A549 (cell line): ENCODE data around the gene TIPARP.

Source experiments
- KDM1A ChIP-seq: fragments of 200-600 bp; sonication (generic); IDR thresholded peaks from 2 replicates; pipeline ENCODE4 v1.6.1; 2016; ENCODE audit warnings: low read depth, mild to moderate bottlenecking
- POLR2A ChIP-seq: IDR thresholded peaks from 2 replicates; pipeline ENCODE4 v1.6.1; 2012; ENCODE audit warnings: mild to moderate bottlenecking, low read length
- RFX5 ChIP-seq: fragments of 450-650 bp; IDR thresholded peaks from 2 replicates; pipeline ENCODE4 v1.7.1; 2014; ENCODE audit warnings: antibody characterized with exemption, mild to moderate bottlenecking, moderate library complexity
- TF ChIP-seq, protein P1 (sequence below): fragments of >200 bp; sonication (Bioruptor Twin); formaldehyde crosslinking; IDR thresholded peaks from 3 replicates; pipeline ENCODE4 v1.5.1; 2016
- TF ChIP-seq, protein P2 (sequence below): fragments of >200 bp; sonication (Bioruptor Twin); formaldehyde crosslinking; IDR thresholded peaks from 3 replicates; pipeline ENCODE4 v1.6.1; 2016
- TF ChIP-seq, protein P3 (sequence below): fragments of 200-600 bp; sonication (generic); IDR thresholded peaks from 2 replicates; pipeline ENCODE4 v1.6.1; 2016; ENCODE audit warnings: antibody characterized with exemption, mild to moderate bottlenecking, moderate library complexity

DNA sequence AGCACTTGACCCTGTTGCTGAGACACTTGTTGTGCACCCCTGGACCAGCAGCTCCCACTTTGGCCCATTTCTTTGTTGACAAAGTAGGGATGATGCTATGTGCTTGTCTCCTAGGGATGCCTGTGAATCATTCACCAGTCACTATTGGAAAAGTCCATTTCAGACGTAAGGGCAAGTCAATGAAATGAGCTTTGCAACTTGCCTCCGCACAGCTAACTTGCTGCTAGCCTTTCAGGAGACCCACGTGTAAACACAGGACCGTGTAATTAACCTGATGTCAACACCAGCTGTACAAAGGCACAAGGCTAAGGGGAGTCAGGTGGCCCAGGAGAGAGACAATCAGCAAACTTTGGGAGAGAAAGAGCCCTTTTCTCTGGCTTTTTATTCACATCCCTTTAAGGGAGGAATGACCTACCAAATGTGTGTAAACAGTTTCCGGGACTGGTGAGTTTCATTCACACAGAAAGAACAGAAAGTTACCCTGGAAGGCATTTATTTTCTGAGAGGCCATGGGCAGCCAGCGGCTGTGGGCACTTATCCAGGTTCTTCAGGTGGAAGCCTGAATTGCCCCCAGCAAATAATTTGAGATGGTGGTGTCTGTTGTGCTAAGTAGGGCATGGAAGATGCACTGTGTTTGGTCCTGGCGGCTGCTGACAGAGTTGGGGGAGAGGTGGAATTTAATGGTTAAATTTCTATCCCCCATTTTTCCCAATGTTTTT, 54.0 kb downstream of the TIPARP start:
- TF ChIP-seq RFX5 (no peak), POLR2A (no peak), KDM1A (no peak)
- TF ChIP-seq, protein P1, sequence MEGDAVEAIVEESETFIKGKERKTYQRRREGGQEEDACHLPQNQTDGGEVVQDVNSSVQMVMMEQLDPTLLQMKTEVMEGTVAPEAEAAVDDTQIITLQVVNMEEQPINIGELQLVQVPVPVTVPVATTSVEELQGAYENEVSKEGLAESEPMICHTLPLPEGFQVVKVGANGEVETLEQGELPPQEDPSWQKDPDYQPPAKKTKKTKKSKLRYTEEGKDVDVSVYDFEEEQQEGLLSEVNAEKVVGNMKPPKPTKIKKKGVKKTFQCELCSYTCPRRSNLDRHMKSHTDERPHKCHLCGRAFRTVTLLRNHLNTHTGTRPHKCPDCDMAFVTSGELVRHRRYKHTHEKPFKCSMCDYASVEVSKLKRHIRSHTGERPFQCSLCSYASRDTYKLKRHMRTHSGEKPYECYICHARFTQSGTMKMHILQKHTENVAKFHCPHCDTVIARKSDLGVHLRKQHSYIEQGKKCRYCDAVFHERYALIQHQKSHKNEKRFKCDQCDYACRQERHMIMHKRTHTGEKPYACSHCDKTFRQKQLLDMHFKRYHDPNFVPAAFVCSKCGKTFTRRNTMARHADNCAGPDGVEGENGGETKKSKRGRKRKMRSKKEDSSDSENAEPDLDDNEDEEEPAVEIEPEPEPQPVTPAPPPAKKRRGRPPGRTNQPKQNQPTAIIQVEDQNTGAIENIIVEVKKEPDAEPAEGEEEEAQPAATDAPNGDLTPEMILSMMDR = no peak
- TF ChIP-seq, protein P2, sequence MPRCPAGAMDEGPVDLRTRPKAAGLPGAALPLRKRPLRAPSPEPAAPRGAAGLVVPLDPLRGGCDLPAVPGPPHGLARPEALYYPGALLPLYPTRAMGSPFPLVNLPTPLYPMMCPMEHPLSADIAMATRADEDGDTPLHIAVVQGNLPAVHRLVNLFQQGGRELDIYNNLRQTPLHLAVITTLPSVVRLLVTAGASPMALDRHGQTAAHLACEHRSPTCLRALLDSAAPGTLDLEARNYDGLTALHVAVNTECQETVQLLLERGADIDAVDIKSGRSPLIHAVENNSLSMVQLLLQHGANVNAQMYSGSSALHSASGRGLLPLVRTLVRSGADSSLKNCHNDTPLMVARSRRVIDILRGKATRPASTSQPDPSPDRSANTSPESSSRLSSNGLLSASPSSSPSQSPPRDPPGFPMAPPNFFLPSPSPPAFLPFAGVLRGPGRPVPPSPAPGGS = no peak
- TF ChIP-seq, protein P3, sequence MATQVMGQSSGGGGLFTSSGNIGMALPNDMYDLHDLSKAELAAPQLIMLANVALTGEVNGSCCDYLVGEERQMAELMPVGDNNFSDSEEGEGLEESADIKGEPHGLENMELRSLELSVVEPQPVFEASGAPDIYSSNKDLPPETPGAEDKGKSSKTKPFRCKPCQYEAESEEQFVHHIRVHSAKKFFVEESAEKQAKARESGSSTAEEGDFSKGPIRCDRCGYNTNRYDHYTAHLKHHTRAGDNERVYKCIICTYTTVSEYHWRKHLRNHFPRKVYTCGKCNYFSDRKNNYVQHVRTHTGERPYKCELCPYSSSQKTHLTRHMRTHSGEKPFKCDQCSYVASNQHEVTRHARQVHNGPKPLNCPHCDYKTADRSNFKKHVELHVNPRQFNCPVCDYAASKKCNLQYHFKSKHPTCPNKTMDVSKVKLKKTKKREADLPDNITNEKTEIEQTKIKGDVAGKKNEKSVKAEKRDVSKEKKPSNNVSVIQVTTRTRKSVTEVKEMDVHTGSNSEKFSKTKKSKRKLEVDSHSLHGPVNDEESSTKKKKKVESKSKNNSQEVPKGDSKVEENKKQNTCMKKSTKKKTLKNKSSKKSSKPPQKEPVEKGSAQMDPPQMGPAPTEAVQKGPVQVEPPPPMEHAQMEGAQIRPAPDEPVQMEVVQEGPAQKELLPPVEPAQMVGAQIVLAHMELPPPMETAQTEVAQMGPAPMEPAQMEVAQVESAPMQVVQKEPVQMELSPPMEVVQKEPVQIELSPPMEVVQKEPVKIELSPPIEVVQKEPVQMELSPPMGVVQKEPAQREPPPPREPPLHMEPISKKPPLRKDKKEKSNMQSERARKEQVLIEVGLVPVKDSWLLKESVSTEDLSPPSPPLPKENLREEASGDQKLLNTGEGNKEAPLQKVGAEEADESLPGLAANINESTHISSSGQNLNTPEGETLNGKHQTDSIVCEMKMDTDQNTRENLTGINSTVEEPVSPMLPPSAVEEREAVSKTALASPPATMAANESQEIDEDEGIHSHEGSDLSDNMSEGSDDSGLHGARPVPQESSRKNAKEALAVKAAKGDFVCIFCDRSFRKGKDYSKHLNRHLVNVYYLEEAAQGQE = no peak
